ENCODE results near the gene FTSJ3. TPM values are rescaled to one million over a fixed set of nuclear protein-coding genes. Genes with fewer than 3 reads are reported as not detected.

The FTSJ3 gene
- total RNA-seq, 1 donor from 2014 or later, result 34.6 TPM

DNA sequence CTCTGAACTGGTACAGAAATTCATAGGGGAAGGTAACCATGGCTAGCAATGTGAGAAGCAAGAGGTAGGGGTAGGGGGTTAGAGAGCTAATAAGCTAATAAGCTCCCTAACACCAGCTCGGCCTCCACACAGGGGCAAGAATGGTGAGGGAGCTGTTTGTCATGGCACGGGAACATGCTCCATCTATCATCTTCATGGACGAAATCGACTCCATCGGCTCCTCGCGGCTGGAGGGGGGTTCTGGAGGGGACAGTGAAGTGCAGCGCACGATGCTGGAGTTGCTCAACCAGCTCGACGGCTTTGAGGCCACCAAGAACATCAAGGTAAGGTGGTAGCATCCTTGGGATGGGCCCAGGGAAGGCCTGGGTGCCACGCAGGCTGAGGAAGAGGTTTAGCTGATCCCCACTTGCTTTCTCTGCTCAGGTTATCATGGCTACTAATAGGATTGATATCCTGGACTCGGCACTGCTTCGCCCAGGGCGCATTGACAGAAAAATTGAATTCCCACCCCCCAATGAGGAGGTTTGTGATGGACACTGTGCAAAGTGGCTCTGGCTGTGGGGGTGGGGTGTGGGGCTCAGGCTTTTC lies 3.5 kb upstream of the FTSJ3 start:
- no peak for DNase-seq (ENCODE audit: low spot score in 2 of 2)
- FAIRE-seq, result no peak

DNA sequence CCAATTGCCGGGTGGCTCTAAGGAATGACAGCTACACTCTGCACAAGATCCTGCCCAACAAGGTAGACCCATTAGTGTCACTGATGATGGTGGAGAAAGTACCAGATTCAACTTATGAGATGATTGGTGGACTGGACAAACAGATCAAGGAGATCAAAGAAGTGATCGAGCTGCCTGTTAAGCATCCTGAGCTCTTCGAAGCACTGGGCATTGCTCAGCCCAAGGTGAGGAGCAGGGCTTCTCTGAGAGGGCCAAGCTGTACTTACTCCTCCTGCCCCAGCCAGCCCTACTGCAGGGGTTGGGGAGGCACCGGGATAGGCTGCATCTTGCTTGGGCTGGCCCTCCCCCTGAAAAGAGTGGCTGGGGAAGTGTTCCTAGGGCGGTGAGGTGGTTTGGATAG lies 2.8 kb upstream of the FTSJ3 start:
- FAIRE-seq (no peak), DNase-seq (ENCODE audit: low spot score in 2 of 2) (no peak)

DNA sequence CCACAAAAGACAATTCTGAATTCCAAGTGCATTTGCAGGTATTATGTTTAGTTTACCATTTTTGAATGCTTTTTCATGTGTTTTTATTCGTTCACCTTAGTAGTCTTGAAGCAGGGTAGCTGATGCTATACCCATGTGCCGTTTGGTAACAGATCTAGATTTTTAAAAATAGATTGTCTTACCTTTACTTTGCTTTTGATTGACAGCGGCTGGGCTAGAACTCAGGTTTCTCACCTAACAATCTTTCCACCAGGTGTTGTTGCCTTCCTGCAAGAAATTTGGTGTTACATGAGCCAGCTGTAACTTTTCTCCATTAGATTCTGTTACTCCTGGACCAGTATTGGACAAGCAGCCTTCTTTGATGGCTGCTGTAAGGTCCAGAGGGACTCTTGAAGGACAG lies 1.5 kb upstream of the FTSJ3 start:
- DNase-seq (ENCODE audit: low spot score in 2 of 2), result no peak
- FAIRE-seq, result no peak

DNA sequence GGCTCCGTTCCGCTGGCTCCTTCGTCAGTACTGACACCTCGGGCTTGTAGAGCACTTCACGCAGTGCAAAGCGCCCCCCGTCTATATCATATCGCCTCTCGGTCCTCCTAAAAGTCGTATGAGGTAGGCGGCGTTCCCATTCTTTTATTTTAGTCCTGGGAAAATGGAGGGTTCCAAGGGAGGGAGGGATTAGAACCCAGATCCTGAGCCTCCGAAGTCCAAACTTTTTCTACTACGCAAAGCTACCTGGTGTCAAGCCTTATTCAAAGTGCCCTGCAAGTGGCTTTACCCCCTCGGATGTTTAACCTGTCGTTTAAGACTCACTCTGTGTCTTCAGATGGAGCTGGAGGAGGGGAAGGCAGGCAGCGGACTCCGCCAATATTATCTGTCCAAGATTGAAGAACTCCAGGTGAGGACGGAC lies 348 bp upstream of the FTSJ3 start:
- FAIRE-seq (no peak), DNase-seq (ENCODE audit: low spot score in 2 of 2) (no peak)

DNA sequence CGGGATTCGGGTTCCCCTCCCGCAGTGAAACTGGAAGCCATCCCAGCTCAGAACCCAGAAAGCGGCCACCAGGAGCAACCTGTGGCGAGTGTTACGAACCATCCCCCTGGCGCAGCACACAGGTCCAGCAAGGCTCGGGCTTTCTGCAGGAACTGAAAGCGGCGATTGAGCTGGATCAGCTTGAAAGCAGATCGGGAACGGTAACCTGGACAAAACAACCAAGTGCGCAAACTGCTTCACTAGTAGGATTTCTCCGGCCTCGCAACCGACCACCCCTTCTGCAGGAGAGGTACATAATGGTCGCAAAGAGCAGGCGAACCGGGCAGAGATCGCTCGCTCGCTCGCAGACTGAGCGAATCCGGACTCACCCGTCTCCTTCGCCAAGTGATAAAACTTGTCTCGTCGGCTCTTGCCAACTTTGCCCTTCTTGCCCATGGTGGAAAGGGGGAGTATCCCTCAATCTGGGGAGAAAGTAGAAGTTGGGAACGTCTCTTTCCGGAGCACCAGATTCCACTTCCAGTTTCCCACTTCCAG lies 928 bp downstream of the FTSJ3 start:
- FAIRE-seq (no peak), DNase-seq (ENCODE audit: low spot score in 2 of 2) (no peak)

DNA sequence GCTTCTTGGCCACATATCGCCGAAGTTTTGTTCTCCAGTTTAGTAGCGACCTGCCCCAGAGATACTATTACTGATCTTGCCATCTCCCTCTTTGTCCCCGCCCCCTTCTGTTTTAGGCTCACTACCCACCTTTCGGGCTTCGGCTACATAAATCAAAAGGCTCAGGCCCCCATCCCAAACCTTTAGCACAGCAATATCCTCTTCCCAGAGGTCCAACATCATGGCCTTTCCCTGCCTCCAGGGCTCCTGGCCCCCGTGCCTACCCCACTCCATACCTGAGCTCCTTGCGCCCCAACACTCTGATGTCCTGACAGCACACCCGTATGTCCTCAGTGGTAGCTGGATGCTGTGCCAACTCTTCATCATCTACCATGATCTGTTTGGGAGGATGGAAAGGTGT lies 3.1 kb downstream of the FTSJ3 start:
- DNase-seq (ENCODE audit: low spot score in 2 of 2) (no peak), FAIRE-seq (no peak)

DNA sequence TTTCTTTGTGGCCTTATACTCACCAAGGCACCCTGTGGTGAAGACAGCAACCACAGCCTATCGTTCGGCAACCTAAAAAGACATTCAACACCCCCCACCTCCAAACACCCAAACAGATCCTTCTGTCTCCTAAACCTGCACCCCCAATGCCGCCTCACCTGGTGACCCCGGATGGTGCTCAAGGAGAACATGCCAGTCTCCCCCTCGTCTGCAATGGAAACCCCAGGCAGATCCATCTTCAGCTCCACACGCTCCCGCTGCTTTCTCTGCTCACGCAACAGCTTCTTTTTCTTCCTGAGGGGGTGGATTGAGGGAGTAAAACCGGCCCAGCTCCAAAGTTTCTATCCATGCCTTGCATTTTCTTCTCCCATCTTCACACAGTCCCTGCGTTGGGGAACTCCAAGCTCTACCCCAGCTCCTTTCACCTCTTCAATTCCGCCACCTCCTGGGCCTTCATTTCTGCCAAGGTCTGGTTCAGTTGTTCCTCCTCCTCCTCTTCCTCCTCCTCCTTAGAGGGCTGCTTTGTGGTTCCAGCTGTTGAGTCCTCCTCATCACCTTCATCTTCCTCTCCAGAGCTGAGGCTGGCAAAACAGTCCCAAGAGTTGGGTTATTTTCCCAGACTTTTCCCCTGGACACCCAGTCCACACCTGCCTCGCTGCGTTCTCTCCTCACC lies 3.7 kb downstream of the FTSJ3 start:
- FAIRE-seq, result no peak

DNA sequence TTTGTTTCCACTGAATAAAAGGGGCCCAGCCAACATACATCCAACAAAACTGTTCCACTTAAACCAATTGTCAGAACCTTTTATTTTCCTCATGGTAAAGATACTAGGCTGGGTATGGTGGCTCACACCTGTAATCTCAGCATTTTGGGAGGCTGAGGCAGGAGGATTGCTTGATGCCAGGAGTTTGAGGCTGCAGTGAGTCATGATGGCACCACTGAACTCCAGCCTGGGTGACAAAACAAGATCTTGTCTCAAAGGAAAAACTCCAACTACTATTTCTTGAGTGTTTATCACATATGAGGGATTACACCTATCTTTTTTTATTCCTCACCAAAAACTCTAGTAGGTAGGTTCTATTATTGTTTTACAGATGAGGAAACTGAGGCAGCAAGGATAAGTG lies 4.9 kb downstream of the FTSJ3 start:
- no peak for FAIRE-seq
- DNase-seq (ENCODE audit: low spot score in 2 of 2), result no peak

More for the DNA sequence above, 3.7 kb downstream of the FTSJ3 start:
- no peak for DNase-seq (ENCODE audit: low spot score in 2 of 2)

DNA sequence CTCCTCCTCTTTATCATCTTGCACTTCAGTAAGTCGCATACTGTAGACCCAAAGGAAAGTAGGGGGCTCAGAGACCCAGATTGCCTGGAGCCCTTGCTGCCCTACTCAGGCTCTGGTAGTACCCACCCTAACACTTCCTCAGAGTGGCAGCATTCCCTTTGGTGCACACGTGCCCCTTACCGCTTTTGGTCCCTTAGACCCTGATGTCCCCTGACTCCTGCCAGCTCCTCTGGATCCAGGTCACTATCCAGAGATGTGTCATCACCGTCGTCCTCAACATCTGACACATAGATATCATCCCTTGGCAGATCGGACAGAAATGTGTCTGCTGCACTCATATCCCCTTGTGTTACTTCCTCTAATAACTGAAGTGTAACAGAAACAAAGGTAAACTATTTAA lies 5.7 kb downstream of the FTSJ3 start:
- DNase-seq (ENCODE audit: low spot score in 2 of 2) (no peak), FAIRE-seq (no peak)

DNA sequence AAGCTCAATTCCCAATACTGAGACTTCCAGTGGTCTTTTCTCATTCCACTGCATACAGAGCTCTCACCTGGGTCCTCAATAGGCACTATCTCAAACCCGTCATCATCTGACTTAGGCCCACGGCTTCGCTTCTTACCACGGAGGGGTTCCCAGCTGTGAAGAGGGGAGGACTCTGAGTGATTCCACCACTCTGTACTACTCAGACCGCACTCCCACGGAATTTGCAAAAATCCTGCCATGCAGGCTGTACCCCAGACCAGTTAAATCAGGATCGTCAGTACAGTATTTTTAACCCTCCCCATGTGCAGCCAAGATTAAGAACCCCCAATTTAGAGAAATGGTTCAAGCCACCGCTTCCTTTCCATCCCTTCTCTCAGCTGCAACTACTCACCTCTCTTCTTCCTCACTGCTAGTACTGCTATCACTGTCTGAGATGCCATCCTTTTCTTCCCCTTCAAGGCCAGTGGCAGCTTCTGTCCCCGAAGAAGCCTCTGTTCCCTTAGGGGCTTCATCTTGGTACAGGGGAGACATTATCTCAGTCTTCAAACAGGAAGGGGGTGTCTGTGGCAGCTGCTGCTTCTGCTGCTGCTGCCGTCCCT lies 6.4 kb downstream of the FTSJ3 start:
- DNase-seq (ENCODE audit: low spot score in 2 of 2) (no peak), FAIRE-seq (no peak)

DNA sequence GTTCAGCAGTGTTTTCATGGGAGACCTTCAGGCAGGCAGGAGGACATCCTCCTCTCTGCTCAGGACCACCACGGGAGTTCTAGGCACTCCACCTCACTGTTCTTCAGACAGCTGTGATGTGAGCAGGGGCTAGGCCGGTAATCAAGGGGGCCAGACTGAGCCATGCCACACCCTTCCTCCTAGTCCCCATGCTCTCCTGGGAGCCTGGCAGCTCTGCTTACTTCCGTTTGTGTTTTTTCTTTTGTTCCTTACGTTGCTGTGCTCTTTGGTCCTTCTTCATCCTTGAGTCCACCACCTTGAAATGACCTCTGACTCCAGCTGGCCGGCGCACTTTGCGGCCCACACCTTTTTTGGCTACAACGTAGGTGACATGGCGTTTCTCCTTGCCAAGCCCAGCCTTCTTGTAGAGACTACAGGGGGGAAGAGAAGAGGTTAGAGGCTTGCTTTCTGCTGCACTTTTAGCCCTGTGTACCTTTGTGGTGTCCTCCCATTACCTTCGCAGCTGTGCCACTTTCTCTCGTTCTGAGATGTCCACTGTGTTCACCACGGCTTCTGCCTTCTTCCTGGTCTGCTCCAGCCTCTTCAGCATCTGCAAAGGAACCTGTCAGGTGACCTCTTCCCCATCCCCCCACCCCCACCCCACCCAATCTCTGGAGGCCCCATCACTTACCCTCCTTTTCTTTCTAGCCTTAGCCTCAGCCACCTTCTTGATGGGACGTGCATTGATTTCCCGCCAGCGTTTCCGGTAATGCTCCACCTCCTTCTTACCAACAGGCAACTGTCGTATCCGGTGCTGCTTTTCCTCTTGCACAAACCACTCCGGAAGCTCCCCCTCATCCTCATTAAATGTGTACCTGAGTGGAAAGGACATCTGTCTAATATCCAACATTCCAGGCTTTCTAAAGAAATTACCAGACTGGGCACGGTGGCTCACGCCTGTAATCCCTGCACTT lies 7.6 kb downstream of the FTSJ3 start:
- DNase-seq (ENCODE audit: low spot score in 2 of 2), result no peak
- FAIRE-seq, result no peak

DNA sequence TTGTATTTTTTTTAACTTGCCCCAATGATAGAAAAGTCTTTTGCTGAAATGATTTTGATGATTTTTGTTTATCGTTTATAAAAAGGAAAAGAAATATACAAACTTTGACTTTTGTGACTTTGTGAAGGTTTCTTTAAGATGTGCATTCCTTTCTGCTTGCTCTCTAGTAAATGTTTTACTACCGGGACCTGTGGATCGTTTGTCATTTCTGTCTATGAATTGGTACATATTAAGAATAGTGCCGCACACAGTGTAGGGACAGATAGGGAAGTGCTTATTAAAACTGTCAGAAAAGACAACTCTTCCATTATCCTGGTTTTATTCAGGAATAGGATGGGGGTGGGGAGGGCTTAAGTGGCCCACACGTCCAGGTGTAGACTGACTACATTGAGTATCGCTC lies 8.3 kb downstream of the FTSJ3 start:
- DNase-seq (ENCODE audit: low spot score in 2 of 2) (no peak), FAIRE-seq (no peak)

DNA sequence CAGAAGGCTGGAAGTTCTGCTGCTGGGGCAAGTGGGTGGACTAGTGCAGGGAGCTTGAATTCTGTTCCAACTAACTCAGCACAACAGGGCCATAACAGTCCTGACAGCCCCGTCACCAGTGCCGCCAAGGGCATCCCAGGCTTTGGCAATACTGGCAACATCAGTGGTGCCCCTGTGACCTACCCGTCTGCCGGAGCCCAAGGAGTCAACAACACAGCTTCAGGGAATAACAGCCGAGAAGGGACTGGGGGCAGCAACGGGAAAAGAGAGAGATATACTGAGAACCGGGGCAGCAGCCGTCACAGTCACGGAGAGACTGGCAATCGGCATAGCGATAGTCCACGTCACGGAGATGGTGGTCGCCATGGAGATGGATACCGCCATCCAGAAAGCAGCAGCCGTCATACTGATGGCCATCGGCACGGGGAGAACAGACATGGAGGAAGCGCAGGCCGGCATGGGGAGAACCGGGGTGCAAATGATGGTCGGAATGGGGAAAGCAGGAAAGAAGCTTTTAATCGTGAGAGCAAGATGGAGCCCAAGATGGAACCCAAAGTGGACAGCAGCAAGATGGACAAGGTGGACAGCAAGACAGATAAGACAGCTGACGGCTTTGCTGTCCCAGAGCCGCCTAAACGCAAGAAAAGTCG lies 9.6 kb downstream of the FTSJ3 start:
- FAIRE-seq (no peak), DNase-seq (ENCODE audit: low spot score in 2 of 2) (no peak)

DNA sequence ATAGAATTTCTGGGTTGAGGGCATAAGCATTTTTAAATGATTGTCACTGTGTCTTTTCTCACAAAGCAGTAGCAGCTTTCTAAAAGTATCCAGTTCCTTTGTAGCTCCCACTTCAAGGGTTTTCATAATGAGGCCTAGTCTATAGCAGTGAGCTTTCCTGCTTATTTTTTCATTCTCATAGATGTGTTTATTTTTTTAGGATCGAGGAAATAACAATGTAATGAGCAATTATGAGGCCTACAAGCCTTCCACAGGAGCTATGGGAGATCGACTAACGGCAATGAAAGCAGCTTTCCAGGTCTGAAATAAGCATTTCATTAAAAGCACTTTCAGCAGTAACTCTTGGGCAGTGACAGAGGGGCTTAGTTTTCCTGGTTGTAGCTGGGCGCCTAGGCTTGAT lies 10.8 kb downstream of the FTSJ3 start:
- DNase-seq (ENCODE audit: low spot score in 2 of 2) (no peak), FAIRE-seq (no peak)

DNA sequence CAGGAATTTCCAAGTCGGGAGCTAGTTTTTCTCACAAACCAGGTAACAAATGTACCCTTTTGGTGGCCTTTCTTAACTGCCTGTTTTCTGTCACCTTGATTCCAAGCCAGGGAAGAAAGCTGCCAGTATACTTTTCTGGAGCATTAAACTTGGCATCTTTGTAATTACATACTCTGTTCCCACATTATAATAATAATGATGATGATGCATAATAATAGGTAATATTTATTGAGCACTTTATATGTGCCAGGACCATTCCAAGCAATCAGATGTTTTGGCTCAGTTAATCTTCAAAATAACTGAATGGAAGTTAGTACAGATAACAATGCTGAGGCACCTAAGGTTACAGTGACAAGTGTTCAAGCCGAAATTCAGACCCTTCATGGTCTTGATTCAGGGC lies 11.3 kb downstream of the FTSJ3 start:
- FAIRE-seq (no peak), DNase-seq (ENCODE audit: low spot score in 2 of 2) (no peak)

DNA sequence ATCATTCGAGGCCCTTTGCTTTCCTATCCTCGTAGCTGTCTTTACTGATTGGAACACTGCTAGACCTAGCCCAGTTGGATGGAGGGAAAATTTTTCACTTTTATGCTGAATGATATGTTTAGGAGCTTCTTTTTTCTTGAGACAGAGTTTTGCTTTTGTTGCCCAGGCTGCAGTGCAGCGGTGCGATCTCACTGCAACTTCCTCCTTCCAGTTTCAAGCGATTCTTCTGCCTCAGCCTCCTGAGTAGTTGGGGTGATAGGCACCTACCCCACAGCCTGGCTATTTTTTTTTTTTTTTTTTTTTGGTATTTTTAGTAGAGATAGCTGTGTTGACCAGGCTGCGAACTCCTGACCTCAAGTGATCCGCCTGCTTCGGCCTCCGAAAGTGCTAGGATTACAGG lies 17.5 kb downstream of the FTSJ3 start:
- FAIRE-seq (no peak), DNase-seq (ENCODE audit: low spot score in 2 of 2) (no peak)

DNA sequence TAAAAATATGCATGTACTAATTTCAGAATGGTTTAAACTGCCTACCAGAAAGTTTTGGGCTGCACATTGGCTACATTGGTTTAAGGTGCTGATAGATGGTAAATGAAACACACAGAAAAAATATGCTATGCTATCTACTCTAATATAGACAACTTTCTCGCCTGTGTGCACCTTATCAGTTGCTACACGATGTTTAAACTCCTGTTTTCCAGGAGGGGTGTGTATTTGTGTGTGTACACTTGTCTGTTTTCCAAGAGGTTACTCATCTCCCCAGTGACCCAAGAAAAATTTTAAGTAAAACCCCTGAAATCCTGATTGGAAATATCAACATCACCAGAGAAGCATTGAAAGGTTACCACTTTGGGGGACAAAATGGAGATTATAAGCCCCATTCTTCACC lies 21.9 kb downstream of the FTSJ3 start:
- FAIRE-seq (no peak), DNase-seq (ENCODE audit: low spot score in 2 of 2) (no peak)

DNA sequence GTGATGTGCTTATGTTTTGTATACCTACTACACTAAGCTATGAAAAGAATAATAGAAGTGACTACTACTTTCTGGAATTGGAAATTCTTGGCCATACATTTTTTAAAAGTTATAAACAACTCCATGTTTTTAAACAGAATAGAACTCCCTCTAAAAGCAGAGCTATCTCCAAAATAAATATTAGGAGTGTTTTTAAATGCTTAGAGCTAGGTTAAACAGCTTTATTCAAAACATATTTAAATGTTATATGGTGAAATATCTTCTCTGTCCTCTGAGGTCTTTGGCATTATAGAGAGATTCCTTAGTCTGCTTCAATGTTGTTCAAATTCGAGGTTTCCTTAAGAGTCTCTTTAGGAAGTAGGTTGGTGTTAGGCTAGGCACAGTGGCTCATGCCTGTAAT lies 23.1 kb downstream of the FTSJ3 start:
- FAIRE-seq, result no peak

DNA sequence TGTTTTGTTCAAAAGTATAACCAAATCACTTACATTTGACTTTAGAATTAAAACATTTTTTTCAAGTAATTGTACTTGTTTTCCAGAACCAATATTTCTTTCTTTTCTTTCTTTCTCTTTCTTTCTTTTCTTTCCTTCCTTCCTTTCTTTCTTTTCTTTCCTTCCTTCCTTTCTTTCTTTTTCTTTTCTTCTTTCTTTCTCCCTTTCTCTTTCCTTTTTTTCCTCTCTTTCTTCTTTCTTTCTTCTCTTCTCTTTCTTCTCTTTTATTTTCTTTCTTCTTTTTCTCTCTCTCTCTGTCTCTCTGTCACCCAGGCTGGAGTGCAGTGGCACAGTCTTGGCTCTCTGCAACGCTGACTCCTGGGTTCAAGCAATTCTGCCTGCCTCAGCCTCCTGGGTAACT lies 26.7 kb downstream of the FTSJ3 start:
- FAIRE-seq, result no peak

More for the DNA sequence above, 23.1 kb downstream of the FTSJ3 start:
- no peak for DNase-seq (ENCODE audit: low spot score in 2 of 2)

DNA sequence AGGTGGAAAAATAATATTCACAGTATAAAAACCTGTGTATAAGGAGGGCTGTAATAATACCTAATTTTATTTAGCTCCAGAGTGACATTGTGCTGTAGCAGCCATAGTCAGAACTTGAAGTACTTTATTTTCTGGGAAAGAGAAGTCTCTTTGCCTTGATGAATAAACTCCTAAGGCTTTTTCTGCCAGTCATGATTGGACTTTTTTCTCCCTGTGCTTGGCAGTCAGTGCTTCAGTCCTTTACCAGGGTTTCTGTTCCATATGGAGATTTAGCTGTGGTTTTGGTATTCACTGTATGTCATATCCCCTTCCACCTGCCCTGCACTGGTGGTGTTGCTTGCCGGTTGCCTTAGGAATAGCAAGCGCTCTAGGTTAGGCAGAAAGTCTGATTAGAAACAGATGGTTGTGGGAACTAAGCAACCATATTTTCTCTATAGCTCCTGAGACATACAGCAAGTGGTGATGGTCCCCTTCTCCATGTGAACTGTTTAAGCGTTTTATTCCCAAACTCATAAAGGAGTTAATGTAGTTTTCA lies 28.8 kb downstream of the FTSJ3 start:
- DNase-seq (ENCODE audit: low spot score in 2 of 2), result no peak
- no peak for FAIRE-seq

More for the DNA sequence above, 26.7 kb downstream of the FTSJ3 start:
- DNase-seq (ENCODE audit: low spot score in 2 of 2), result no peak
